Astrocyte of the spinal cord (primary cell): ENCODE results near the gene C20orf141.

Experiments
- DNase-seq: peaks from one replicate; pipeline ENCODE4 v3.0.0; 2011; ENCODE audit warnings: low read depth, low spot score
- H3K4me3 ChIP-seq: 2 replicates; pipeline ENCODE4 v1.5.1; 2011; ENCODE audit warnings: low read depth, mild to moderate bottlenecking, low read length, moderate library complexity
- CTCF ChIP-seq: IDR thresholded peaks from 2 replicates; pipeline ENCODE4 v1.5.1; 2012; ENCODE audit warnings: low read depth, mild to moderate bottlenecking, low read length, inconsistent platforms
- in situ Hi-C: cut with HindIII; loops from 2 replicates; pipeline ENCODE4 v1.10.0; 2017; ENCODE audit warnings: low sequenced_read_pairs

The C20orf141 gene

GRCh38 chr20:2849529-2849928 lies 34.7 kb downstream of the C20orf141 start:
- in situ Hi-C loops = no loop called here
- H3K4me3 ChIP-seq = no peak overlapping the region
- TF ChIP-seq CTCF = no peak
- no peak for DNase-seq

- in situ Hi-C loops = no loop called here
- no peak for DNase-seq
- TF ChIP-seq CTCF = no peak
- H3K4me3 ChIP-seq = no peak overlapping the region
These were observed 36.3 kb downstream of the C20orf141 start for GRCh38 chr20:2851086-2851485.

- in situ Hi-C loops = no loop called here
- DNase-seq = no peak
- TF ChIP-seq CTCF = no peak
- no peak overlapping the region for H3K4me3 ChIP-seq
These were observed 43.8 kb downstream of the C20orf141 start for GRCh38 chr20:2858591-2858990.

- in situ Hi-C loops = no loop called here
- no peak for TF ChIP-seq CTCF
- H3K4me3 ChIP-seq = no peak overlapping the region
- peak; percentile 55 for DNase-seq
These were observed 44.7 kb downstream of the C20orf141 start for GRCh38 chr20:2859330-2860121.

- in situ Hi-C loops = no loop called here
- no peak for DNase-seq
- no peak overlapping the region for H3K4me3 ChIP-seq
- no peak for TF ChIP-seq CTCF
These were observed 49.8 kb downstream of the C20orf141 start for GRCh38 chr20:2864626-2865025.

- no peak for DNase-seq
- TF ChIP-seq CTCF = no peak
- H3K4me3 ChIP-seq = no peak overlapping the region
- in situ Hi-C loops = no loop called here
These were observed 50.3 kb downstream of the C20orf141 start for GRCh38 chr20:2865101-2865500.
